HG03066 (cell line): ENCODE measurements around the gene INSM1.

Experiments used
- ATAC-seq: cut with Tn5 transposase; IDR thresholded peaks from one replicate; pipeline ENCODE4 v1.9.1; 2021; ENCODE audit warnings: low read depth; ENCODE audit not compliant: unreplicated experiment

INSM1 gene

DNA sequence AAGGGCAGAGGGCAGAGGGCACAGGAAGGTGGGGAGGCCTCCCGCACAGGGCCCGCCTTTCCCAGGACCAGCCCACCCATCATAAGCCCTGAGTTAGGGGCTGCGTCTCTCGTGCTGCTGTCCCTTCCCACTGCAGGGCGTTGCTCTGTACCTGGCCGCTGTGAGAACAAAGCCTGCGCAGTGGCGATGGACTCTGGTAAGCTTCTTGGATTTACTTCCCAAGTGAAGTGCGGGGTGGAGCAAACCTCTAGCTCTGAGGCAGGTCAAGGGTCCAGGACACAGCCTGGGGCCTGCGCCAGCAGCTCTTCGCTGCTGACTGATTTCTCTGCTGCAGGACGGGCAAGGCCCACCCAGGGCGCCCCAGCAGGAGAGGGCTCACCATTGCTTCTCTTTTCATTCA is 23.9 kb downstream of the INSM1 start:
- ATAC-seq: no peak

DNA sequence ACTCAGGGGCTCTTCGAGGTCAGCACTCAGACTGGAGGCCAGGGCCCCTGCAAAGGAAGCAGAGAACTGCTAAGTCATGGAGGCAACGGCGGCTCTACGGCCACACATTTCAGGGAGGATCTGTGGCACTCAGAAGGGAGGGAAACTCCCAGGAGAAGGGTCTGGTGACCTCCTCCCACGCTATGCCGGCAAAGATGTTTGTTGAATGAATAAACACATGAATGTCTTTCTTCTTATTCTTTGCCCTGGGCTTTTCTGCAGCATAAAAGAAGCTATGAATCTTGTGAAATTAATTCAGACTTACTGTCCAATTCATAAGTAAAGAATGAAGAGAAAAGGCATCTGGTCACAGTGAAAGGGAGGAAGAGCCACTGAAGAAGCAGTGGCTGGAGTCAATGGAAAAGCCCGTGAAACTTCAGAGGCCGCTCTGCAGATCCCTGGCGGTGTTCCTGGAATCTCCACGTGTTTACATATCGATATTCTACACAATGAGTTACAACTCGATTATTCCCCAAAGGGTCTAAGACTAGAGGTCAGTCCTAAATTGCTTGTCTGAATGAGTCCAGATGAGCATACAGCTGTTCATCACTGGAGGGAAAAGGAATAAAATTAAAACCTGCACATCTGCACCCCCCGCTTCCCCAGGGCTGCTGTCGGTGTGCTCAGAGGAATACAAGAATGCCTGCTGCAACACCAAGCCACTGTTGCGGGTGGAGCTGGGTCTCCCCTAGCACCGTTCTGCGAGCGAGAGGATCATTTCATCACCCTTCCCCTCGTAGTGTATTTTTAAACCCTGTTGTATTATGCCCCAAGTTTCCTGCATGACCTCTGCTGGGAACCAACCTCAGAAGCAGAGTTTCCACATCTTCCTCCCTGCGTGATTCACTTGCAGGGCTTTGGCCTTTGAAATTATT is 25.6 kb downstream of the INSM1 start:
- ATAC-seq: no peak

DNA sequence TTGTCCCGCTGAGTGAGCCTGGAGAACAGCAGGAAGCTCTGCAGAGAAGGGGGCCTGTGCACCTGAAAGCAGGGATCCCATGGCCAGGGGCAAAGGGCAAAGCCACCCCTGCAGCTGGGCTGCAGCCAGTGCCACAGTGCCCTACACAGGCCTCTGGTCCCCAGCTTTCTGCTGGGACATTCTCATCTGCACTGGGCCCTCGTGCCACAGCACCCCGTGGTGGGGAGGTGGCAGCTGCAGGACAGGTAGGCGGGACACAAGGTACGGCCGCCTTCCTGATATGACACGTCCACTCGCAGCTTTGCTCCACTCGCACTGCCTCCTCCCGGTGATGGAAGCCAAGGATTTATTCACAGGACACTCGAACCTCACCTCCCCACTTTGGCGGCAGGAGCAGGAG is 27.2 kb downstream of the INSM1 start:
- ATAC-seq: no peak

DNA sequence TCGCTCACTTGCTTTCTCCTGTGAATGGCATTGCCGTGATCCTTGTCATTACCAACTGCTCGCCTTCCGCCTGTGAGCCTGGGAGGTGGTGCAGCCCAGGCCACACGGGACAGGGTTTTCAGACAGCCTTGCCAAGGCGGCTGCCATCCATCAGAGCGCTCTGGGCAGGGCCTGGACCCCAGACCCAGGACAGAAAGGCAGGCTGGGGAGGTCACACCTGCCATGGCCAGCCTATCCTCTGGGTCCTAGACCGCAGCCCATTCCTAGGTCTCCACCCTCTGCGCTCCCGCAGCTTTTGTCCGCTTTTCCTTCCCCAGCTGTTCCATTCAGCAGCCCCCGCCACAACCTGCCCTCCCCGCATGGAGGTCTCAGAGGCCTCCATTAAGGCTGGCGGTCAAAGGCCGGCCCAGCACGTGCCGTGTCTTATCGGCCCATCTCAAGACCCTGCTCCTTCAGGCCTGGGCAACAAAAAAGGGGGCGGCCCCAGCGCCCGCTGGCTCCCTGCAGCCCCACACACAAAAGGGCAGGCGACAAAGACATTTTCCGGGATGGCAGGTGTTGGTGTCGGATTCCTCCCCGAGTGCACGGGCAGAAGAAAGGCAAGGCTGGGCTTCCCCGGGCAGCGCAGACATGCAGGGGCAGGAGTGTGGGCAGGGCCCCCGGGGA is 28.1 kb downstream of the INSM1 start:
- no peak for ATAC-seq

DNA sequence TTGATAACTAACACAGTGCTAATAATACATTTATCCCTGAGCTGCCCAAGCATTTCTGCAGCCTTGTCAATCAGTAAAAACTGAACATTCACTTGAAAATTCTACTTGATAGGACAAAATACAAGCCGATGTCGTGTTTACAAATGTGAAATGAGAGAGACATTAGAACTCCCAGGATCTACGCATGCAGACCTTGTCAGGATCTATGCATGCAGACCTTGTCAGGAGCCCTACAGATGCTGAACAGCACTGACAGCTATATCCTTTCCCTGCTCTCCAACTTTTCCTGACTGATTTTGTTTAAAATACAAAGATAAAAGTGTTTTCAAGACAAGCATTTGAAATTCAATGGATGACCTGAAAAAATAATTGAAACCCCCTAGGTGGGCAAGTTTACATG is 28.9 kb downstream of the INSM1 start:
- ATAC-seq: no peak

DNA sequence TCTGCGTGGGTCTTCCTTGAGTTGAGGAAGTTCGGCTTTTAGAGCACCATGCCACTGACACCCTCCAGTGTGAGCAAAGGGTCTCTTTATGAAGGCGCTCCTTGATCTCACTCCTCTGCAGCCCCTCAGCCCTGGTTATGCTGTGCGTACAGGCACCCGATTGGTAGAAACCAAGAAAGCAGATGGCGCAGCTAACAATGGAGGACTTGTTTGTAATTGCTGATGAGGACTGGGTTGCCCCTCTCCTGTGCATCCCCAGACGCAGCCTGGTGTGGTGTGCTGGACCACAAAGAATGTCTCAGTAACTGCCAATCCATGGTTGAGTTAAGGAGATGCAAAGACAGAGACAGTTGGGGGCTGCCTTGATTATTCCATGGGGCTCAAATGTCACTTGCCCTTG is 30.2 kb downstream of the INSM1 start:
- ATAC-seq: no peak

DNA sequence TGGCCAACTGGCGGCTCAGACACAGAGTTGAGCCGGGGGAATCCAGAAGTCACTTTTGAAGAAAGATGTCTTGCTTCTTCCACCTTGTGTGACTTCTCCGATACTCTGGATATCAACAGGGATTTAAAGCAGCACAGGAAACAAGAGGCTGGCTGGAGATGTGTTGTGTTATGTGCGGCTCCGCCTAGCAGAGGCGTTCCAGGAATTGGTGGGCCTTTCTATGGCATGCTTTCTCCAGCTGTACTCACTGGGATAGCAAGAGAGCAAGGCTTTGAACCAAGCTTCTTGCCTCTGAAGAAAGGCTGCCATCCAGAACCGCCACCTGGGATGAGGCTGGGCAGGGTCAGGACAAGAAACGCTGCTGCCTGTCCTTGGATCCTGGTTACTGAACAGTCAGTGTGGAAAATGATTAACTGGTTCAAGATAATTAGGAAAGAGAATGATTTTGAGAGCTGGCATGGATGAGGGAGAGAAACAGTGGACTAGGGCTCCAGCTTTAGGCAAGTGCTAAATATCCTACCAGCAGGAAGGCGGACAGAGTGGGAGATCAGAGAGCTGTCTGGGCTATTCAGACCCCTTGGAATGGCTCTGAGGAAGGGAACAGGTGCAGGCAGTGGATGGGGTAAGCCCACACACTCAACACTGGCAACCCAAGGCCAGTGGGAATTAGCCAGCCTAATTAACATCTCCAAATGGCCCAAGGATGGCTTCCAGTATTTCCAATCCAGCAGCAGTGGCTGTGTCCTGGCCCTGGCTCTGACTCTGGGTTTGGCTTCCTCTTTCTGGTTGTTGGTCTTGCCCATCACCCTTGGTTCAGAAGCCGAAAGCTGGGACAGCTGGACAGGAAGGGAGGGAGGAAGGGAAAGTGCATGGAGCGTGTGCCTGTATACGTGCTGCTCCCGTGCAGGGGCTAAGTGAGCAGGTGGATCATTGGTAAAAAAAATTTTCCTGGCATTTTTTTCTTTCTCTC is 31.9 kb downstream of the INSM1 start:
- no peak for ATAC-seq

DNA sequence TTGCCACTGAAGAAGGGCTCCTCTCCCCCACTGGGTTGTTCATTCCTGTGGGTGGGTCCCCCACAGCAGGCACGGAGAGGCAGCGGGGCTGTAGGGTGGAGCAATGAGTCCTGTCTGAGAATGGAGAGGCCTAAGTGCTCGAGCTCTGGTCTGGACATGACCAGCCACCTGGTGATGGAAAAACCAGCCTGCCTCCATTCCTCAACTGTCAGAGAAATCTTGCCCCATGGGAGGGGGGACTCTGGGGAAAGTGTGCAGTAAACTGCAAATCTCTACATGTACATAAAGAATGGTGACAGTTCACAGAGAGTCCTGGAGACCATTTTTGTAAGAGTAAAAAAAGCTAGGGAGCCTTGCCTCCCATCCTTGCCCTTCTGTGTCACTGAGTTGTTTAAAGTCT is 34.1 kb downstream of the INSM1 start:
- ATAC-seq: no peak

DNA sequence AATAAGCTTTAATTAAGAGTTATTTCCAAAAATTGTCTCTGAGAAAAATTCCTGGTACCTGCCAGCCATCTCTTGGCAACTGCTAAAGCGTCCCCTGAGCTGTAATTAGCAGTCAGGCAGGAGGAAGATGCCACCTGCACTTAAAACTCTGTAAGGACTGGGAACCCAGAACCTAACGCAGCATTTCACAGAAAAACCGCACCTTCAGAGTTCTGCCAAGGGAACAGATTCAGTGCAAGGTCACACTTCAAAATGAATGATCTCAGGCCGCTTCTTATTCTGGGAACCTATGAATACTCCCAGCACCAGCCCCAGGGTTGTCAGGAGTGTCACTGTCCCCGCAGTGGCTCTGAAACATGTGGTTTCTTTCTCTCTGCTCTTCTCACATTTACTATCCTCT is 36.7 kb downstream of the INSM1 start:
- ATAC-seq: no peak

DNA sequence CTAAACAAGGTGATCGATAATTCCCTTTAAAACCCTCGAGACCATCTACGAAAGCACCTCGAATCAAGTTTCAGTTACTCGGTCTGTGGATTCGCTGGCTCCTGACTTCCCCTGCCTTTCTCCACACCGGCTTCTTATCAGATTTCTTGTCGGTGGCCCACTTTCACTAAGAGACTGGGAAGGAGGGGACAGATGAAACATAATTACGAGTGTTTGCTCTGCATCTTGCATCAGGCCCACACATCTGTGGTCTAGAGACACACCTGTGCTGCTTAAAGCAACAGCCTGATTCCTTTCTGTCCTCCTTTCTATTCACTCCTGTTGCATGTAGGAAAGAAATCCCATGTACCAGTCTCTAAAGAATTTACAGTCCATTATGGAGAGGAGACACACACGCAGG is 37.7 kb downstream of the INSM1 start:
- no peak for ATAC-seq

DNA sequence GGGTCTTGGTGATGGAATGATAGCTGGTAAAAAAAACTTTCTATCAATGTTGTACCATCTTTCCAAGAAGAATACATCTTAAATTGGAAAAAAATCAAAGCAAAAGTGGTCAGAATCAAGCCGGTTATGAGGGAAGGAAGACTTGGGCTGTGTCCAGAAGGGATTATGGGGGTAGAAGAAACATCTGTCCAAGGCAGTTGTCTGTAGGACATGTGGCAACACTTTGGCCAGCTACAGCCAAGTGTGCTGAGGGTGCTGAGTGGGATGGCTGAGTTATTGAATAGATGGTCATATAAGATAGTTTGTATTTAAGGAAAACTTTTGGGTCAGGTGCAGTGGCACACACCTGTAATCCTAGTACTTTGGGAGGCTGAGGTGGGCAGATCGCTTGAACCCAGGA is 38.4 kb downstream of the INSM1 start:
- ATAC-seq: no peak

DNA sequence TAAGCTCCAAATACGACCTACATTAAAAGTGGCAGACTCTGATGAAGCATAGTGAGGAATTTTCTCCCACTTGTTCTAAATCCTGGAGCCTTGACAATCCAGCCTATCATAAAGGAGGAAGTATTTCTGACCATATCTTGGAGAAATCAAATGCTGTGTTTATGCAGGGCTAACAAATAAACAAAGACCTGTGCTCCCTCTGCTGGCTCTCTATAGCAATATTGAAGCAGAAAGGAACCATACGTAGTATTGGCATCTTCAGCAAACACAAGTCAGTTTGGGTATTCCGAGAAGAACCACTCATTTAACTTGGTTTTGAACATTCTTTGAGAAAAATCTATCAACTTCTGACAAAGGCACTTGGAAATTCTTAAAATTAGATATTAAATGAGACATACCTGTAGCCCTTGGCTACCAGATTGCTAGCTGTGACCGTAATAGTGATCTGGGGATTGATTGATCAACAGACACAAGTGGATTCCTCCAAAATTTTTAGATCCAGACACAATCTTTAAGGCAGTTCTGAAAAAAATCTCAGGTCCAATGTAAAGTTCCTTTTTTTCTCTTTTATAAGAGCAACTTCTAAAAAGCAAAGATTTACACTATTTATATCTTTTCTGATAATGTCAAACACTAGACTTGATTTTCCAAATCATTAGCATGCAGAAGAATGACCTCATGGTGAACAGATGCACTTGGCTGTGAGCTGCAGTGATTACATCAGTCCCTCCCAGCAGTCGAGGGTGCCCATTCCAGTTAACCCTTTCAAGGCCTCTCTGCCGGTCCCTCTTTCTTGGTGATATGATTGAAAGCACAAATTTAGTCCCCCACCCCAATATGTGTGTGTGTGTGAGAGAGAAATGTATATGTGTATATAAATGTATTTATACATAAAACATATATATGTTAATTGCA is 40.2 kb downstream of the INSM1 start:
- no peak for ATAC-seq

DNA sequence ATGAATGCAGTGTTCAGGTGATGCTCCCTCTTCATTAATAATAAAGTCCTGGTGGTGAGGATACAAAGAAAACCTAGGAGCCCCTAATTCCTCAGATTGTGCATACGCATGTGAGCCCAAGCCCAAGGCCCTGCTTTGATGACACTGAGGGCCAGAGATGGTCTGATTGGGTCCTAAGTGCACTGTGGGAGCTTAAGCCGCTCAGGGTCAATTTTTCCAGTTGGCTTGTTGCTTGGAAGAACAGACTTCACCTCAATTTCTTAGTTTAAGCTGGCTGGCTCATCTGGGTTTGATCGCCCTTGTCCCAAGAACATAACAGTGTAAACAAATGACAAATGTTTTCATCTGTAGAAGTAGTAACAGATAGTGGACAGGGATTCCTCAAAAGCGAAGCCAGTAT is 41.4 kb downstream of the INSM1 start:
- ATAC-seq: no peak

DNA sequence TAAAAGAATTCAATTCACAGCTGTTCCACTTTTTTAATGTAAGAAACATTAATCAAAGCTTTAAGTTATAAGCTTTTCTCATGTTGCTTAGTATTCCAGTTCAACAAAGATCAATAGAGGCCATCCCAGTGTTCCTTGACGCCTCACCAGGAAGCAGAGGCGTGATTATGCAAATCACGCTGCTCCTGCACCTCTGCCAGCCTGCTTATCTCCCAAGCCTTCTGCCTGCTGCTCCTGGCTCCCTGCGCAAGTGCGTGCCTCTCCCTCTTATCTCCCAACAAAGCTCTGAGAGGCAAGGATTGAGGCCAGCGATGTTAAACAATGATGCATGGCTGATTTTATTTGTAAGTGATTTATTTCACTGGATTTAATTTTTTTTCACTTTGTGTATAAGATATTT is 42.8 kb downstream of the INSM1 start:
- no peak for ATAC-seq

DNA sequence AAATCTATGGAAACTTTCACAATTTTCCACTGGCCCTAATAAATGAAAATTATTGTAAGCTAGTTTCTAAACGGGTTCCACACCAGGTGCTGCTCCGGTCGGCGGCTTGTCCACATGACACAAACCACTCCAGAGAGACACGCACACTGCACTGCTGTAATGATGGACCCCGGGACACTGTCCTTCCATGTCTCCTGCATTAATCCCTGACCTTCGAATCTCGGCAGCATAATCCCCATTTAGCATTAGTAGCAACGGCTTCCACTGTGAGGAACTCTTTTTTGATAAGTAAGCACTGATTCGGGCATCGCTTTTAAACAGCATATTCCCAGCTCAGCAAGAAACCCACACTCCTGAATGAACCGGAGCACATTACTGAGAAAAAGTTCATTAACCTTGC is 43.5 kb downstream of the INSM1 start:
- ATAC-seq: no peak

DNA sequence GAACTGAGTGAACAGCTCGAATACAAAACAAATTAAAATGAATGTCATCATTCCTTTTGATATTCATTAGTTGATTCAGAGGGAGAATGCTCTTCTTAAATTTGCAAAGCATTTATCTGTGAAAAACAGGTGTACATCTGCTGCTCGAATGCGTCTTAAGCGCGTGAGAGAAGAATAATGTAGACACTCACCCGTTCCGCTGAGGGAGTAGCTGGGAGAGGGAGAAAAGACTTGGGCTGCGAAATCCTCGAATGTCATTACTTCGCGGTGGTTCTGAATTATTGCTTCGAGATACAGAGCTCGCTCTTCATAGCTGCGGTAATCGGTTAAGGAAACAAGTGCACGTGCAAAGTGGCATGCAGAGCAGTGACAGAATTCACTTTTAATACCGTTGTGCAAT is 43.9 kb downstream of the INSM1 start:
- ATAC-seq: no peak

DNA sequence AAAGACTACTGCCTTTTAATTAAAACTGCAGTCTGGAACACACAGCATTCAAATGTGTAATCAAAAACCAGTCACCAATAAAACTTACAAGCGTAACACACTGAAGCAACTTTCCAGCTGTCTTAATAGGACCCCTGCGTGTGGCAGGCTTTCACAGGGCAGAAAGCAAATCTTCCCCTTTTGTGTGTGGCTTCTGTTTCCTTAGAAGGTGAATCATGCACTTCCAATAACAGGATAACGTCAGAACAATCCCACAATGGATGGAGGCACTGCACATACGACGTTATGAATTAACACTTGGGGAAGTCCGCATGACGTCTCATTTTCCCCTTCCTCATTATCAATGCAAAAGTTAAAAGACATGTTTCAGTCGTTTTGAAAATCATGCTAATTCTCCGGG is 44.8 kb downstream of the INSM1 start:
- ATAC-seq: no peak

DNA sequence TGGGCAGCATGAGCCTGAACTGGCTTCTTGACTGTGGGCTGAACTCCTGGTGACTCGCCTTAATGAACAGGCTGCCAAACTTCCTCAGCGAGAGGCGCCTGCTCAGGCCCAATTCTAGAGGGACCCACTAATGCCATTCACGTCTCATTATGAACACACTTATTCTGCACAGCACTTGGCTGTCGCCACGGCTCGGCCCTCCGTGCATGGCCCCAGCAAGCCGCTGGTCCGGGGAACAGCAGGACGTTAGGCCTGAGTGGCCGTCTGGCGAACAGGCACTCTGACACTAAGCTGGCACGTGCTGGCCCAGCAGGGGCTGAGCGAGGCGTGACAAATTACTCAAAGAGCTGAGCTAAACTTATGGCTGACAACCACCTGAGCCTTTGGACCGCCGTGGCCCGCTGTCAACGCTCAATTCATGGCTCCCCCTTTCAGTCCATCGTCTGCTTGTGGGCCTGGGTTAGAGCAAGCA is 45.9 kb downstream of the INSM1 start:
- no peak for ATAC-seq

DNA sequence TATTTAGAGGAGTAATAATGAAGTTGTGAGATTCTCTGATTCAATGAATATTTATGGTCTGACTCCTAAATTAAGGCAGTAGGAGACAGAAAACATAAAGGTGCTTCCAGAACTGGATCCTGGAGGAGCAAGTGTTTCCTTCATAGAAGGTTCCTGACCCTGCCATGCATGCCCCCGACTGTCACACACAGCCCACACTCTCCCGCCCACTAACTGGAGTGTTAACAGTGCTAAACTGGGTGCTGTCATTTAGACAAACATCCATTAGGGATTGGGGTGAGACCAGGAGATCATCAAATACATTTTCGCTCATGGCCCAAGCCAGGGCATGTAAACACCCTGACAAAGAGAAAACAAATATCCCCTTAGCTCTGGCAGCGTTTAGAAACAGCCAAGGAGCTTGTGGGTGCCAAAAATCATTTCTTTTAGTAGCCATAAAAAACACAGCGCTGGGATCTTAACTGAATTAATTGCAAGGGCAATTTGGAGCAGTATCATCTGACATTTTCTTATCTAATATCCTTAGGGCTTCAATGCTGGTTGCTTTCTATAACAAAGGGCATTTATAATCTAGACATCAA is 46.8 kb downstream of the INSM1 start:
- ATAC-seq: no peak

DNA sequence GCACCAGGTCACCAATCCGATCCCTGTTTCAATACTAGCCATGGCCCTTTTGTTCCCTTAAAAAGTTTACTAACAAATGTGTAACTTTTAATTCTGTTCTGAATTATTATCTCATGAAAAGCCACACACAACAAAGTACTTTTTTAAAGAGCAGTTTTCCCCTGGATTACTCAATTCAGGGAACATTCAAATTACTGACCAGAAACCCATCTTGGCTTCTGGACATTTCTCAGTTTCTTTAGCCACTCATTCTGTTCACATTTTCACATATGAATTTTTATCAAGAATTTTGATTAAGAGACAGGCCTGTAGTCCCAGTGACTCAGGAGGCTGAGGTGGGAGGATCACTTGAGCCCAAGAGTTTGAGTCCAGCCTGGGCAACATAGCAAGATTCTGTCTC is 47.4 kb downstream of the INSM1 start:
- ATAC-seq: no peak
